Measurements from ENCODE around the gene ELMO3.

ELMO3 gene

DNA sequence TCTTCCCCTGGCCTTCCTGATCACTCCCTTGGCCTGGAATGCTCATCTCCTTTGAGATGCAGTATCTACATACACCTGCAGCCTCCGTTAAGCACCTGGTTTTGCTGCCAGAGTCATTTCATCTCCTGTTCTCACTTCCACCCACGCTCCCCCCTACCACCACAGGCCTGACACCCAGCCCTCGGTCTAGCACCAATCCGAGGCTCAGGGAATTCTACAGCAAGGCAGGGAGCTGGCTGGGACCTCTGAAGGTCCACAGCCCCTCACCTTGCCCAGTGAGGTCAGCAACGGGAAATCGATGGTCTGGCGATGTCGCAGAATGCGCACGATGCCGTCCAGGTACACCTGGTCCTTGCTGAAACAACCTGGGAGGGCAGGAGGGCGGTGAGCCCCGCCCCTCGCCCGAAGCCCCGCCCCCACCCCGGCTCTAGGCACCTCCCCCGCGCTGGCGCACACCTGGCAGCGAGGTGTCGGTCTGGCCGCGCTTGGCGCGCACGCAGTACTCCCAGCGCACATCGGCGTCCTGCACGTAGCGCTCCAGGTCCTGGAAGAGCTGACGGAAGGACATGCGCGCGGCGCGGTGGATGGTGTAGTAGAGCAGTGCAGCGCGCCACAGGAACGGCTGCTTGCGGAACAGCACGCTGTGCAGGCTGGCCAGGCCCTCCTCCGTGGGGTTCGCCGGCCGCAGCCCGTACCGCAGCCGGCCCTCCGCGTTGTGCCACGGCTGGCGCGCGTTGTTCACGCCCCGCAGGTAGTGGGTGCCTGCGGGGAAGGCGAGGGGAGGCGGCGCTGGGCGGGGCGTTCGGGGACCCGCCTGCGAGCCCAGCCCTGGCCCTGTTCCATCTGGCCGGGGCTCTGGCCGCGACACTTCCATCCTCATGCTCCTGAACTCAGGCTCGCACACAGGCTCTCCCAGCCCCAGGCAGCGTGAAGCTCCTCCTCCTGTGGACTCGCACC, 20.9 kb upstream of the ELMO3 start:
- TF ChIP-seq, protein P1, sequence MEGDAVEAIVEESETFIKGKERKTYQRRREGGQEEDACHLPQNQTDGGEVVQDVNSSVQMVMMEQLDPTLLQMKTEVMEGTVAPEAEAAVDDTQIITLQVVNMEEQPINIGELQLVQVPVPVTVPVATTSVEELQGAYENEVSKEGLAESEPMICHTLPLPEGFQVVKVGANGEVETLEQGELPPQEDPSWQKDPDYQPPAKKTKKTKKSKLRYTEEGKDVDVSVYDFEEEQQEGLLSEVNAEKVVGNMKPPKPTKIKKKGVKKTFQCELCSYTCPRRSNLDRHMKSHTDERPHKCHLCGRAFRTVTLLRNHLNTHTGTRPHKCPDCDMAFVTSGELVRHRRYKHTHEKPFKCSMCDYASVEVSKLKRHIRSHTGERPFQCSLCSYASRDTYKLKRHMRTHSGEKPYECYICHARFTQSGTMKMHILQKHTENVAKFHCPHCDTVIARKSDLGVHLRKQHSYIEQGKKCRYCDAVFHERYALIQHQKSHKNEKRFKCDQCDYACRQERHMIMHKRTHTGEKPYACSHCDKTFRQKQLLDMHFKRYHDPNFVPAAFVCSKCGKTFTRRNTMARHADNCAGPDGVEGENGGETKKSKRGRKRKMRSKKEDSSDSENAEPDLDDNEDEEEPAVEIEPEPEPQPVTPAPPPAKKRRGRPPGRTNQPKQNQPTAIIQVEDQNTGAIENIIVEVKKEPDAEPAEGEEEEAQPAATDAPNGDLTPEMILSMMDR (IDR thresholded peaks at IDR 0.05; ENCODE audit: low read depth, low read length, missing control alignments), result no peak
- peak overlapping the region; percentile 15 for H3K4me3 ChIP-seq (replicated peaks; ENCODE audit: low read depth, low read length)
- no peak for DNase-seq (ENCODE audit: extremely low read depth, low read depth)

DNA sequence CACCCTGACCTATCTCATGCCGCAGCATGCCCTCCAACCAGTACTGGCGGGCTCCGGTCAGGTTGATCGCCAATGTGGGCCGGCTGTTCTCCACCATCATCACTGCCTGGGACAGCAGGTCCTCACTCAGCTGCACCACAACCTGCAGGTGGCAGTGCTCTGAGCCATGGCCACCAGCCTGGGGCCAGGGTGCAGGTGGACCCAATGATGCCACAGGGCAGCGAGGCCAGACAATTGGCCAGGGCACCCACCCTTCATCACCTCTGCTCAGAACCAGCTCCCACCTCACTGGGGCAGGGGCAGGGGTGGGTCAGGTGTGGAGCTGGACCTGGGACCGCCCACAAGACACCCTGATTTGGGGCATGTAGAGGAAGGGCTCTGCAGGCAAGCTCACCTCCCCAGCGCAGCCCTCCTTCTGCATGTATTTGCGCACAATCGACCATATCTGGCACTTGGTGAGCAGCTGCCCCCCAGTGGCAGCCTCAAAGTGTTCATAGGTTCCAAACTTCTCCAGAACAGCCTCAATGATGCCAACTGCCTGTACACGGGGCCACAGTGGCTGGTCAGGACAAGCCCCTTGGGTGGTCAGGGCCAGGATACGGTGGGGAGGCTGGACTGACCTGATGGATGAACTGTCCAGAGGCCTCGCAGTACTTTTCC, 19.4 kb upstream of the ELMO3 start:
- no peak for DNase-seq (ENCODE audit: extremely low read depth, low read depth)
- TF ChIP-seq, protein P1 (IDR thresholded peaks at IDR 0.05; ENCODE audit: low read depth, low read length, missing control alignments), result peak; percentile 20
- H3K4me3 ChIP-seq (replicated peaks; ENCODE audit: low read depth, low read length), result no peak overlapping the region

DNA sequence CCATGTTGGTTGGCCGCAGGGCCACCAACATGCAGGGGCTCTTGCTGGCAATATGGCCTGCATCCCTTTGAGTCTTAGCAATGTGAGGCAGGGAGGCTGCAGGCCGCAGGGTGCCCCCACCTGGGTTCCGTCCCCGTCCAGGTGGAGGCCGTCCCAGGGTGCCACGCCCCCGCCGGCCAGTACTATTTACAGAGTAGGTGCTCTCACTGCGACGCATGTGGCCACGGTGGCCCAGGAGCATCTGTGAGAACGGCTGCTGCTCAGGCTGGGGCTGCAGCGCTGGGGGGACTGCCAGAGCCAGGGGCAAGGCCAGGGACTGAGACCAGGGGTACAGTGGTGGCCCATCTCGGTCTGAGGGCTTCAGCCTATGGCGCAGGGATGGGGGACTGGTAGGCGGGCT, 18.8 kb upstream of the ELMO3 start:
- TF ChIP-seq, protein P1 (IDR thresholded peaks at IDR 0.05; ENCODE audit: low read depth, low read length, missing control alignments), result no peak
- no peak for DNase-seq (ENCODE audit: extremely low read depth, low read depth)

DNA sequence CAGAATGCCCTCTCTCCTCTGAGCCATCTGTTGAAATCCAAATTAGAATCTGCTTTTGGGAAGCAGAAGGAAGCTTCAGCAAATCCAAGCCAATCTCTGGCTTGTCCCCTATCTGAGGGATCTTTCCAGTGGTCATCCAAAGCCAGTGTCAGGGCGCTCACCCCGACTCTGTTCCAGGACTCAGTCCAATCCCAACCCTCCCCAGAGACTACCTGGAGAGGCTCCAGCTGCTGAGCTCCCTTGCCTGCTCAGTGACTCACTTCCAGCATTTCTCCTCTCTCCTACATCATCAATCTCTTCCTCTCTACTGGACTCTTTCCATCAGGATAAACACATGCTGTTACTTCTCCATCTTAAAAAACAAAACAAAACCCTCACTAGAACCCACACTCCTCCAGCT, 17.6 kb upstream of the ELMO3 start:
- no peak for DNase-seq (ENCODE audit: extremely low read depth, low read depth)
- TF ChIP-seq, protein P1 (IDR thresholded peaks at IDR 0.05; ENCODE audit: low read depth, low read length, missing control alignments), result no peak
- no peak overlapping the region for H3K4me3 ChIP-seq (replicated peaks; ENCODE audit: low read depth, low read length)

More for the DNA sequence above, 18.8 kb upstream of the ELMO3 start:
- H3K4me3 ChIP-seq (replicated peaks; ENCODE audit: low read depth, low read length), result no peak overlapping the region

DNA sequence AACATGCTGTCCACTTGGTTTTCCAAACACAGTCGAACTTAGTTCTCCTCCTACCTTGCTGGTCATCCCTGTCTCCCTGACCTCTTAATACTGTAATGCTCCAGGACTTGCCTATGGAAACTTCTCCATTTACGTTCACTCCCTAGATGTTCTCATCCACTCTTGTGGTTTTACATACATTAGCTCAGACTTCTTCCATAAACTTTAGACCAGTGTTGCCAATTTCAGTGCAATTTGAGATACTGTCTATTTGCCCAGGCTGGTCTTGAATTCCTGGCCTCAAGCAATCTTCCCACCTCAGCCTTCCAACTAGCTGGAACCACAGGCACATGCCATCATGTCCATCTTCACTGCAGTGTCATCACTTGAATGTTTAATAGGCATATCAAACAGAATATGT, 16.6 kb upstream of the ELMO3 start:
- TF ChIP-seq, protein P1 (IDR thresholded peaks at IDR 0.05; ENCODE audit: low read depth, low read length, missing control alignments), result no peak
- peak overlapping the region; percentile 45 for H3K4me3 ChIP-seq (replicated peaks; ENCODE audit: low read depth, low read length)
- DNase-seq (ENCODE audit: extremely low read depth, low read depth), result no peak

DNA sequence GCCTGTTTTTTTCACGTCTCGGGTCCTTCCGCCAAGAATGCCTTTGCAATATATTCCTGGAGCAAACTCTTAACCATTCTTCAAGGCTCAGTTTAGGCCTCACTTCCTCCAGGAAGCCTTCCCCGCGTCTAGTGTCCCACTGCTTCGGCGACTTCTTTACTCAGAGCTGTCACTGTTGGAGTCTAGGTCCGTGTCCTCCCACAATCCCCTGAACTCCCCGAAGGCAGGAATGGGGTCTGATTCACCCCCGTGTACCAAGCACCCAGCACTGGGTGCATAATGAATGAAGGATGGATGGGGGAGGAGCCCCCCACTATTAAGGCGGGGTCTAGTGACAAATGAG, 15.7 kb upstream of the ELMO3 start:
- peak overlapping the region; percentile 45 for H3K4me3 ChIP-seq (replicated peaks; ENCODE audit: low read depth, low read length)
- DNase-seq (ENCODE audit: extremely low read depth, low read depth), result no peak
- TF ChIP-seq, protein P1 (IDR thresholded peaks at IDR 0.05; ENCODE audit: low read depth, low read length, missing control alignments), result no peak
